B cell (primary cell): ENCODE data around the gene CANT1. TPM values are rescaled to one million over a fixed set of nuclear protein-coding genes. Genes with fewer than 3 reads are reported as not detected.

ENCODE experiments used
- ATAC-seq: fragments of 200-7000 bp; cut with Tn5 transposase; one replicate; pipeline ENCODE4 v1.10.0; 2021; ENCODE audit warnings: low read depth, mild to moderate bottlenecking, moderate number of reproducible peaks, moderate library complexity
- CTCF ChIA-PET: fragments of 350-600 bp; sonication (Branson Sonifier 250); formaldehyde crosslinking; loops from one replicate; lab custom pipeline; 2021; ENCODE audit warnings: antibody characterized with exemption, inconsistent platforms; lab: Charles Lee
- POLR2A ChIA-PET: fragments of 350-600 bp; sonication (Branson Sonifier 250); formaldehyde crosslinking; loops from one replicate; lab custom pipeline; 2021; ENCODE audit warnings: antibody characterized with exemption; lab: Charles Lee
- DNase-seq: peaks from one replicate; pipeline ENCODE4 v3.0.0; 2013
- H2AFZ ChIP-seq: 2 replicates; pipeline ENCODE4 v1.6.1; 2012; ENCODE audit warnings: mild to moderate bottlenecking, low read depth, low read length; ENCODE audit not compliant: insufficient read depth, poor library complexity, severe bottlenecking
- H3K27ac ChIP-seq, 2 donors: 1 replicate in 1 of 2; 2 replicates in 1 of 2; pipeline ENCODE4 v1.5.1; 2012 to 2013; ENCODE audit warnings: low read length in 2 of 2, mild to moderate bottlenecking in 2 of 2, moderate library complexity in 1 of 2
- H3K27me3 ChIP-seq, 4 experiments: fragments of 200-600 bp in 1 of 4; sonication (generic) in 1 of 4; replicated peaks in 1 of 4; 1 replicate in 2 of 4; 2 replicates in 2 of 4; pipeline versions ENCODE4 v1.6.1 to v1.7.0; 2013 to 2016; ENCODE audit warnings: low read length in 3 of 4, mild to moderate bottlenecking in 2 of 4, mixed read lengths in 1 of 4, moderate library complexity in 1 of 4; ENCODE audit not compliant: insufficient read depth in 4 of 4, control insufficient read depth in 3 of 4; ENCODE audit errors: control extremely low read depth in 1 of 4
- H3K36me3 ChIP-seq, 2 experiments: replicated peaks in 1 of 2; 1 replicate in 1 of 2; 2 replicates in 1 of 2; pipeline versions ENCODE4 v1.6.1 to v1.7.1; 2013; ENCODE audit warnings: low read length in 1 of 2; ENCODE audit not compliant: insufficient read depth in 2 of 2, control insufficient read depth in 1 of 2; ENCODE audit errors: control extremely low read depth in 1 of 2, extremely low read depth in 1 of 2
- H3K4me1 ChIP-seq, 2 donors: fragments of 200-600 bp in 1 of 2; sonication (generic) in 1 of 2; 1 replicate in 1 of 2; 2 replicates in 1 of 2; pipeline versions ENCODE4 v1.5.1 to v1.6.1; 2013 to 2017; ENCODE audit warnings: low read length in 2 of 2; ENCODE audit not compliant: control insufficient read depth in 2 of 2, insufficient read depth in 2 of 2
- H3K4me2 ChIP-seq: replicated peaks from 2 replicates; pipeline ENCODE3; 2012; ENCODE audit warnings: mild to moderate bottlenecking, low read depth, low read length; ENCODE audit not compliant: poor library complexity, severe bottlenecking
- H3K4me3 ChIP-seq, 5 experiments: fragments of 200-600 bp in 1 of 5; sonication (generic) in 1 of 5; 1 replicate in 3 of 5; 2 replicates in 2 of 5; pipeline versions ENCODE4 v1.5.1 to v1.7.0; 2011 to 2016; ENCODE audit warnings: low read length in 4 of 5, mild to moderate bottlenecking in 4 of 5, low read depth in 2 of 5, control low read depth in 1 of 5, moderate library complexity in 1 of 5; ENCODE audit not compliant: insufficient read depth in 1 of 5; ENCODE audit errors: control extremely low read depth in 1 of 5, extremely low read depth in 1 of 5
- H3K79me2 ChIP-seq: fragments of 200-600 bp; sonication (generic); one replicate; pipeline ENCODE4 v1.6.0; 2016; ENCODE audit warnings: low read length; ENCODE audit not compliant: control insufficient read depth, insufficient read depth
- H3K9ac ChIP-seq: fragments of 200-600 bp; sonication (generic); 2 replicates; pipeline ENCODE4 v1.6.1; 2017; ENCODE audit warnings: mild to moderate bottlenecking, low read length, moderate library complexity
- H3K9me3 ChIP-seq, 3 donors: one replicate each; pipeline versions ENCODE4 v1.6.1 to v1.7.1; 2013; ENCODE audit warnings: low read length in 2 of 3; ENCODE audit not compliant: control insufficient read depth in 2 of 3, insufficient read depth in 1 of 3; ENCODE audit errors: control extremely low read depth in 1 of 3
- H4K20me1 ChIP-seq: 2 replicates; pipeline ENCODE4 v1.6.0; 2012; ENCODE audit warnings: mild to moderate bottlenecking, low read length; ENCODE audit not compliant: insufficient read depth, control insufficient read depth, poor library complexity, severe bottlenecking
- H3K27ac Mint-ChIP-seq: one replicate; pipeline ENCODE4 v1.8.0; 2021; ENCODE audit warnings: mixed read lengths
- H3K27me3 Mint-ChIP-seq: one replicate; pipeline ENCODE4 v1.8.0; 2021; ENCODE audit warnings: mixed read lengths
- H3K4me1 Mint-ChIP-seq: one replicate; pipeline ENCODE4 v1.8.0; 2021; ENCODE audit warnings: mixed read lengths
- H3K4me3 Mint-ChIP-seq: one replicate; pipeline ENCODE4 v1.8.0; 2021; ENCODE audit warnings: mixed read lengths
- H3K9me3 Mint-ChIP-seq: one replicate; pipeline ENCODE4 v1.8.0; 2022; ENCODE audit warnings: mixed read lengths; ENCODE audit not compliant: insufficient read depth
- EZH2 ChIP-seq: IDR thresholded peaks from 2 replicates; pipeline ENCODE4 v1.6.1; 2012; ENCODE audit warnings: borderline replicate concordance, low read depth, mild to moderate bottlenecking, moderate library complexity, low read length; ENCODE audit not compliant: insufficient read depth, poor library complexity, severe bottlenecking
- WGBS: methylation state at CpG from one replicate; pipeline ENCODE4 v1.1.5; 2013; ENCODE audit warnings: missing lambda C conversion rate; ENCODE audit not compliant: insufficient coverage; 5-methylcytosine and 5-hydroxymethylcytosine counted together
- intact Hi-C: fragments of 100-400 bp; cut with micrococcal nuclease; formaldehyde crosslinking; loops from one replicate; pipeline ENCODE4 v1.10.0; 2022
- polyA plus RNA-seq: library from polyadenylated mRNA; depleted of rRNA; stranded (reverse); fragments of >200 nt; gene quantifications from 2 replicates; pipeline ENCODE4 v1.2.3, GENCODE V29; 2012
- total RNA-seq, 2 donors: library from RNA; stranded (reverse); fragments of 120-200 nt in 1 of 2; gene quantifications; 1 replicate in 1 of 2; 2 replicates in 1 of 2; pipeline versions ENCODE4 v1.2.3 to v1.2.4, GENCODE V29; 2013 to 2022
- TF ChIP-seq, protein P1 (sequence below): fragments of 200-600 bp; IDR thresholded peaks from one replicate; pipeline ENCODE4 v1.8.0; 2022; ENCODE audit warnings: antibody characterized with exemption, mild to moderate bottlenecking

Gene CANT1
- total and polyA plus RNA-seq, 2 donors (not counting 1 experiment from before 2014, with no cell fraction given), result 17.3 to 44.2 TPM

DNA sequence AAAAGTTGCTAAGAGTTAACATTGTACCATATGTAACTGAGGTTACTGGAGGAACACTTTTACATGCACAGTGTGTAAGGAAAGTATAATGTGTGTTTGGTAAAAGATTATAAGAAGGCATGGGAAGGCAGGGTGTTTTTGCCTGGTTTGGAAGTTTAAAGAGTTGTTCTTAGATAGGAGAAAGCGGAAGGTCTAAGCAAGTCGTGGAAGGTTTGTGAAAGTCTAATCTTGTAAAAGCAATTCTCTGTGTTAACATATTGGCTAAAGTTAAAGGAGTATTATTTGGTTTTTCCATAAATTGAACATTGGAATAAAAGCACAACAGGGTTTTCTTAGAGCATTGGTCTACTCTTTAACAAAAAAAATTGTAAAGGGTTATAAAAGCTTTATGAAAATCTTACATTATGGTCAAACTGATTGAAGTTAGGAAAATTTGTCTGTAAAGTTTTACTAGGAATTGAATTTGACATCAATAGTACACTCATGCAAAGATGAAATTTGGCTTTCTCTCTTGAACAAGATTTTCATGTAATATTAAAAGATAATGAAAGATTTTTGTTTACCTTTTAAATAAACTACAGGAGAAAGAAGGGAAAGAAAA lies 4.7 kb upstream of the CANT1 start:
- no peak for DNase-seq

More for the DNA sequence above, 4.7 kb upstream of the CANT1 start:
- intact Hi-C loops, result no loop called here
- peaks cover 3 to 5% (median 3%) of the 10 kb centered on the region in 3 donors for H3K9me3 ChIP-seq
- peaks cover 0 to 4% (median 0%) of the 10 kb centered on the region in 4 experiments for H3K27me3 ChIP-seq
- peaks cover 4 to 6% of the 10 kb centered on the region in 2 donors for H3K4me1 ChIP-seq
- Mint-ChIP-seq H3K27ac (no peak overlapping the region), H3K4me3 (no peak overlapping the region), H3K9me3 (no peaks in the 10 kb centered on the region), H3K4me1 (peaks cover 14% of the 10 kb centered on the region), H3K27me3 (peaks cover 24% of the 10 kb centered on the region)
- ChIA-PET POLR2A (interaction anchor here (0.6 kb wide), 1 partner anchor 12 kb away, joined by 3 read pairs; no protein-coding TSS in a partner anchor), CTCF (interaction anchor here (0.9 kb wide), 1 partner anchor 167 kb away, joined by 3 read pairs; no protein-coding TSS in a partner anchor)
- no peak overlapping the region for H3K4me2 ChIP-seq
- WGBS, result 87% methylated on average over 2 of the region's 2 CpGs
- no peak overlapping the region for H2AFZ ChIP-seq
- H3K79me2 ChIP-seq, result peaks cover 13% of the 10 kb centered on the region
- H3K4me3 ChIP-seq, result no peak overlapping the region
- H3K9ac ChIP-seq, result no peak overlapping the region
- H4K20me1 ChIP-seq, result no peaks in the 10 kb centered on the region
- no peaks in the 10 kb centered on the region for H3K36me3 ChIP-seq
- TF ChIP-seq, protein P1, sequence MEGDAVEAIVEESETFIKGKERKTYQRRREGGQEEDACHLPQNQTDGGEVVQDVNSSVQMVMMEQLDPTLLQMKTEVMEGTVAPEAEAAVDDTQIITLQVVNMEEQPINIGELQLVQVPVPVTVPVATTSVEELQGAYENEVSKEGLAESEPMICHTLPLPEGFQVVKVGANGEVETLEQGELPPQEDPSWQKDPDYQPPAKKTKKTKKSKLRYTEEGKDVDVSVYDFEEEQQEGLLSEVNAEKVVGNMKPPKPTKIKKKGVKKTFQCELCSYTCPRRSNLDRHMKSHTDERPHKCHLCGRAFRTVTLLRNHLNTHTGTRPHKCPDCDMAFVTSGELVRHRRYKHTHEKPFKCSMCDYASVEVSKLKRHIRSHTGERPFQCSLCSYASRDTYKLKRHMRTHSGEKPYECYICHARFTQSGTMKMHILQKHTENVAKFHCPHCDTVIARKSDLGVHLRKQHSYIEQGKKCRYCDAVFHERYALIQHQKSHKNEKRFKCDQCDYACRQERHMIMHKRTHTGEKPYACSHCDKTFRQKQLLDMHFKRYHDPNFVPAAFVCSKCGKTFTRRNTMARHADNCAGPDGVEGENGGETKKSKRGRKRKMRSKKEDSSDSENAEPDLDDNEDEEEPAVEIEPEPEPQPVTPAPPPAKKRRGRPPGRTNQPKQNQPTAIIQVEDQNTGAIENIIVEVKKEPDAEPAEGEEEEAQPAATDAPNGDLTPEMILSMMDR, result no peak
- no peak for TF ChIP-seq EZH2
- ATAC-seq, result no peak
- no peak overlapping the region for H3K27ac ChIP-seq
